Measurements from ENCODE around the gene DQX1.
"Not testable (repeated sequence)": the region's sequence is repeated elsewhere in the genome, so short reads cannot be mapped to it uniquely, and the experiment has no call there.

DQX1 gene

DNA sequence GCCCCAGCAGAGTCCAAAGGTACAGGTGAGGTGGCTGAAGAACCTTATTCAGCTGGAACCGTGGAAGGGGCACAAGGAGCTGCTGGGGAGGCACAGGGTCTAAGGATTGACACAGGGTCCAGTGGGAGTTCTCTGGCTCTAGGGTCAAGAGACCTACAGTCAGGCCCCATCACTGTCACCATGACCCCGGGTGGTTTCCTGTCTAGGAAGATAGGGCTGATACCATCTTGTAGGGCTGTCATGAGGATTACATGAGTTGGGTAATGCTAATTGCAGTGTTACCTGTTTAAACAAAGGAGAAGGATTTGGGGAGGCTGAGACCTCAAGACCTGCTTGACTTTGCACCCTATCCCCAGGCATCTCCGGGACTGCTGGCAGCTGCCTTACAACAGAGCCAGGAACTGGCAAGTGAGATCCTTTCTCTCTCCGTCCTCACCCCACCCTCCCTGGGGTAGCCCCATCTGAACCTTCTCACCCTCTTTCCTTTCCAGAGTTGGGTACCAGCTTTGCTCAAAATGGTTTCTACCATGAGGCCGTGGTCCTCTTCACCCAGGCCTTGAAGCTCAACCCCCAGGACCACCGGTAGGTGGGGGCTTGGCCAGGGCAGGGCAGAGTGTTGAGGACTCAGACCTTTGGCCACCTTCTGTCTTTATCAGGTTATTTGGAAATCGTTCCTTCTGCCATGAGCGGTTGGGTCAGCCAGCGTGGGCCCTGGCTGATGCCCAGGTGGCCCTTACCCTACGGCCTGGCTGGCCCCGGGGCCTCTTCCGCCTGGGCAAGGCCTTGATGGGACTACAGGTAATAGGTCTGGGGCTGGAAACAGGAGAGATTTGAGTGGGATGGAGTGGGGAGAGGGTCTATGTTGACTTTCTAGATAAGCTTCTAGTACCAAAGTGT is 34.1 kb downstream of the DQX1 start:
- no peak for DNase-seq

DNA sequence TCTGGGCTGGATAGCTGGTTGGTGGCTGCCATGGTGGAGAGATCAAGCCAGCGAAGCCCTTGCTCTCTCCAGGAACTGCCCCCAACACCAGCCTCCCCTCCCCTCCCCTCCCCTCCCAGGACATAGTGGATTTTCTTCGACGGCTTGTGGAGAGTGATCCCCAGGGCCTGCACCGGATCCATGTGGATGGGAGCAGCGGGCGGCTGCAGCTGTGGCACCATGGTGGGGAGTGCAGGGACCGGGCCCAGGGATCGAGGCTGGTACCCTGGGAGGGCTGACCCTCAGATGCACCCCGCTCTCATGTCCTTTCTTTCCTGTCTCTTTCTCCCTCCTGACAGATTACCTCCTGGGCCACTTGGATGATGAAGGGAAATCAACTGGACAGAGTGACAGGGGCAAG is 36.1 kb downstream of the DQX1 start:
- no peak for DNase-seq

DNA sequence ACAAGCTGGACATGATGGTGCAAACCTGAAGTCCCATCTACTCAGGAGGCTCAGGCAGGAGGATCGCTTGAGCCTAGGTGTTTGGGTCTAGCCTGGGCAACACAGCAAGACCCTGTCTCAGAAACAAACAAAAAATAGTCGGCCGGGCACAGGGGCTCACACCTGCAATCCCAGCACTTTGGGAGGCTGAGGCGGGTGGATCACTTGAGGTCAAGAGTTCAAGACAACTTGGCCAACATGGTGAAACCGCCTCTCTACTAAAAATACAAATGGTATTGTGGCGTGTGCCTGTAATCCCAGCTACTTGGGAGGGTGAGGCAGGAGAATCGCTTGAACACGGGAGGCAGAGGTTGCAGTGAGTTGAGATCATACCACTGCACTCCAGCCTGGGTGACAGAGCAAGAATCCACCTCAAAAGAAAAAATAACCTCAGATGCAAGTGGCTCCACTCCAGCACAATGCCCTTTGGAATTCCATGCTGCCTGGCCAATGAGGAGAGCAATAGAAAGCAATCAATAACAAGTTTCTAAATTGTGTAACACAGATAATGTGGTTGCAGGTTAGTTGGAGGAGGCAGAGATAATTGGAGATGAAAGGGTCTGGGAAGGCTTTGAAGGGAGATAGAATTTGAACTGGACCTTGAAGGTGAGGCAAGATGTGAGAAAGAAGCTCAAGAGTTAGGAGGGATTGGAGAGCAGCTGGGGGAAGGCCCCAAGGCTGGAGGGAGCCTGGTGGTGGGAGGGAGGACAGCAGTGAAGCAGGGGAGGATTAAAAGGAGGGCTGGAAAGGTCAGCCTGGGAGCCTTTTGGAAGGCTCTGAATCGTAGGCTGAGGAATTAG is 37.2 kb downstream of the DQX1 start:
- no peak for DNase-seq

DNA sequence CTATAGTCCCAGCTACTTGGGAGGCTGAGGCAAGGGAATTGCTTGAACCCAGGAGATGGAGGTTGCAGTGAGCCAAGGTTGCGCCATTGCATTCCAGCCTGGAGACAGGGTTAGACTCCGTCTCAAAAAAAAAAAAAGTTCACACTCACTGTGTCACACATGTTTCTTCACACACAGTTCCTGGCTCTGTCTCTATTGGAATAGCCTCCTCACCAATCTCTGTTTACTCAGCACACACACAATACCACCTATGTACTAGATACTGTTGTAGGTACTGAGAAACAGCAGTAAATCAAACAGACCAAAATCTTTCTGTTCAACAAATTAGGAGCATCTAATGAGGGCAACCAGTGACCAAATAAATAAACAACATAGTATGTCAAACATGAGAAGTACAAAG is 39.9 kb downstream of the DQX1 start:
- DNase-seq: no peak

DNA sequence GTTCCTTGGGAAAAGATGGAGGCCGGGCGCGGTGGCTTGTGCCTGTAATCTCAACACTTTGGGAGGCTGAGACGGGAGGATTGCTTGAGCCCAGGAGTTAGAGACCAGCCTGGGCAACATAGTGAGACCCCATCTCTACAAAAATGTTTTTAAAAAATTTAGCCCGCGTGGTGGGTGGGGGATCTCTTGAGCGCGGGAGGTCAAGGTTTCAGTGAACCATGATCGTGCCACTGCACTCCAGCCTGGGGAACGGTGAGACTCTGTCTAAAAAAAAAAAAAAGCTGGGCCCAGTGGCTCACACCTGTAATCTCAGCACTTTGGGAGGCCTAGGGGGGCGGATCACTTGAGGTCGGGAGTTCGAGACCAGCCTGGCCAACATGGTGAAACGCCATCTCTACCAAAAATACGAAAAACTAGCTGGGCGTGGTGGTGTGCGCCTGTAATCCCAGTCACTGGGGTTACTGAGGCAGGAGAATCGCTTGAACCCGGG is 42.3 kb downstream of the DQX1 start:
- DNase-seq: not testable (repeated sequence)

DNA sequence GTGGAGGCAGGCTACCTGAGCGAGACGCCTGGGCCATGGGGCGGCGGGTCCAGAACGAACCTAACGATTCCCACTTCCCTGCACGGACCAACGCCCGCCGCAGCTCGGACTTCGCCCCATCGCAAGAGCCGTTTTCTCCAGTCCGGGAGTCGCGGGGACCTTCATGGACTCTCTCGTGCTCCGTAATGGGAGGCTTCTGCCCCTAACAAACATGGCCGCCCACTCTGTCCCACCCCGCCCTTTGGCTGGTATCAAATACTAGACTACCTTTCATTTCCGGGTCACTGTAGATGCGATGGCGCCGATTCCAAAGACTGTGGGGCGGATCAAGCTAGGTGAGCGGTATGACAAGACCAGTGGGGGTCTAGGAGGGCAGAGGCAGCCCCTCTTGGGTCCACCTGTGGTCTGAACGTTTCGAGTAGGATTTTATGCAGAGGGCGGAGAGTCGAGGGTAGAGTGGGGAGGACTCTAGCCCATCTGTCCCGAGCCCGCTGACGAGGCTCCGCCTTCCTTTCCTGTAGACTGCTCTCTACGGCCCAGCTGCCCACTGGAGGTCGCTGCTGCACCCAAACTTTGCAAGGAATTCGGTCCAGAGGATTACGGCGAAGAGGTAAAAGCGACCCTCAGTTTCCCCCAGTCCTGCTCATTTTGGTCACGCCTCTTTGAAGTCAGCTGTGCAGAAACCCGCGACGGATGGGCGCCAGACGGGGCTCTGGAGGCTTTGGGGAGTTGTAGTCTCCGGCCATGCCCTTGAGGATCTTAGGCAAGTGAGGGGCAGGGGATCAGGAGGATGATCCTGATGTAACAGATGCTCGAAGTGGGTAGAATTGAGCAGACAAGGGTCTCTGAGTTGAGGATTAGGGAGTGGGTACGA is 43.0 kb downstream of the DQX1 start, which contains the start of the genes CCDC142 and TTC31:
CCDC142 (minus strand) TSS at position 198 of the 874 bp plus-strand sequence; CDS start at position 37, 161 bp downstream.
TTC31 (plus strand) TSS at position 281 of the 874 bp plus-strand sequence; CDS start at position 296, 15 bp downstream.
- DNase-seq: peak; percentile 94

DNA sequence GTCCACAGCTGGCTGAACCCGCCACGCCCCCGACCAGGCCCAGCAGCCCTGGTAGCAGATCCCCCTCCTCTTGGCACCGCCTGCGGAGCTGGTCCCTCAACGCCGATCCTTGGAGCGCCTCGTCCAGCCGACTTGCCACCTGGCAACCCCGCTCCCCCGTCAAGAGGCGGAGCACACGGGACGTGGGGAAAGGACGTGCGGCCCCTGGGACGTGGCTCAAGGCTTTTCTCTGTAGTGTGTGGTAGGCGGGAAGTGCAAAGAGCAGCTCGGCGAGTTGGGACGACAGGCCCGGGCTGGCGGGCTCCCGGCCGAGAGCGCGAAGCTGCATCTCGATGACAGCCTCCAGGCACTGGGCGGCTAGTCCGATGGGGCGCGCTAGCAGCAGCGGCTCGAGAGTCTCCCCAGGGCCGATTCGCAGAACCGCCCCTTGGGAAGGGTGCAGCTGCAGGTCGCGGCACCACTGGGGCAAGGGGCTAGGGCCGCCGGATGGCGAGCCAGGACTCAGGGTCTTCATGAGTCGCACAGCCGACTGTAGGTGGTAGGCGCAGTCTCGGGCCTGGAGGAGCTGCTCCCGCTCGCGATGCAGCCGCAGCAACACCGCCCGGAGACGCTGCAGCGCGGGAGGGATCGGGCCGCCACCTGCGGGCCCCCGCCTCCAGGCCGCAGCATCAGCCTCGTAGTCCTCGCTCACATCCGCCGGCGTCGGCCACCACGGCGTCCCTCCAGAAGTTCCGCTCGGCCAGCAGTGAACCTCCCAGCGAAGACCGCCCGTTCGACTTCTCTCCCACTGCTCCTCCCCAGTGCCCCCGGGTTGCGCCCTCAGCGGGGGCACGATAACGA is 43.9 kb downstream of the DQX1 start:
- DNase-seq: peak; percentile 33

DNA sequence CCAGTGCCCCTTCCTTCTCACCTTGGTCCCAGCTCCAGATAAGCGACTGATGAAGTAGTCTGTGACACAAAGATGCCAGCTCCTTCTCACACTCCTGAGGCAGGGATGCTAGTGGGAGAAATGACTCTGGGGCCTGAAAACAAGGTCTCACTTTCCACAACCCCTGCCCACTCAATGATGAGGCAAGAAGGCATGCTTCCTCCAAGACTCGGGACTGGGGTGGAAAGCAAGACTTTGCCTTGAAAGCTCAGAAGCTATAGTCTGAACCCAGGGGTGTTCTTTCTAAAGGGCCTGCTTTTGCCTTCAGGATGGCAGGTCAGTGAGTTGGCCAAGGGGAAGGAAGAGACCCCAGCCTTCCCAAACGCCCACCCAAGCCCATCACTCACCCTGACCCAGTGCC is 44.6 kb downstream of the DQX1 start:
- no peak for DNase-seq

DNA sequence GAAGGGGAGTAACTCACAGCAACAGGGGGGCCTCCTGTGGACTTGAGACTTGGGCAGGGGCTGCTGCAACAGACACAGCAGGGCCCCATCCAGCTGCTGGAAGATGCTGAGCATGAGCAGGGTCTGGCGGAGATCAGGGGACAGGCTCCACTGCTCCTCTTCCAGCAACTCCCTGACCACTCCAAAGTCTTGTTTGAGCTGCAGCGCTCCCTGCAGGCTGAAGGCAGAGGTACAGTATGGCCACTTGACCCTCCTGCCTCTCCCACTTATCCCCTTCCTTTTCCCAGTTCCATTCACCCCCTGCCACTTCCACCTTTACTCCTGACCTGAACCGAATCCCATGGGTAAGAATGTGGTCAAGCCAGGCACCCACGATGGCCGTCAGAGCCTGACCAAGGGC is 51.1 kb downstream of the DQX1 start:
- no peak for DNase-seq

DNA sequence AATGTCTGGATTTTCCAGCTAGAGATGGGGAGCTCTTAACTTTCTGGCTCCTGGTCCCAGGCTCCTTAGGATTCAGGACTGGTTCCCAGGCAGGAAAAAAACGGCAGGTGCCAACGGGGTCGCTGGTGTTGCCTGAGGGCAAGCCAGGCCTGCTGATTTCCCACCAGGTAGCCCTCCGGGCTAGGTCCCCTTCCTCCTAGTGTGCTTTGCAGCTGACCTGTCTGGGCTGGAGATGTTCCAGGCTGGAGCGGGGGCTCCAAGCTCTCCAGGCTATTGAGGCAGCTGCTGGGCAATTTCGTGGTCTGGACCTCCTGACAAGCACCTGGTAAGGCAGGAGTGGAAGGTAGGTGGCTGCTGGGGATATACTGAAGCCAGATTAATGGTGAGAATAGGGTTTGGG is 51.5 kb downstream of the DQX1 start:
- no peak for DNase-seq

DNA sequence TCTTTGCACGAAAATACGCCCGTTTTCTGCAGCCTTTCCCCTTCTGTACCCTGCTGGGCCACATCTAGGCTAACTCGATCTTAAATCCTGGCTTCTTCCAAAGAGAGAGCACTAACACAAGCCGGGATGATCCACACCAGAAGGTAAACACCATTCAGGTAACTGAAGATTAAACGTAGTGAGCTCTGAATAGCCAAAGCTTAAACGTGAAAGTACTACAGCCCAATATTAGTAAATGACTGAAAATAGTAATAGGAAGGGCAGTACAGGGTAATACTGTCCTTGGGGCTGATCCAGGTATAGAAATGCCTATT is 53.1 kb downstream of the DQX1 start:
- DNase-seq: no peak

DNA sequence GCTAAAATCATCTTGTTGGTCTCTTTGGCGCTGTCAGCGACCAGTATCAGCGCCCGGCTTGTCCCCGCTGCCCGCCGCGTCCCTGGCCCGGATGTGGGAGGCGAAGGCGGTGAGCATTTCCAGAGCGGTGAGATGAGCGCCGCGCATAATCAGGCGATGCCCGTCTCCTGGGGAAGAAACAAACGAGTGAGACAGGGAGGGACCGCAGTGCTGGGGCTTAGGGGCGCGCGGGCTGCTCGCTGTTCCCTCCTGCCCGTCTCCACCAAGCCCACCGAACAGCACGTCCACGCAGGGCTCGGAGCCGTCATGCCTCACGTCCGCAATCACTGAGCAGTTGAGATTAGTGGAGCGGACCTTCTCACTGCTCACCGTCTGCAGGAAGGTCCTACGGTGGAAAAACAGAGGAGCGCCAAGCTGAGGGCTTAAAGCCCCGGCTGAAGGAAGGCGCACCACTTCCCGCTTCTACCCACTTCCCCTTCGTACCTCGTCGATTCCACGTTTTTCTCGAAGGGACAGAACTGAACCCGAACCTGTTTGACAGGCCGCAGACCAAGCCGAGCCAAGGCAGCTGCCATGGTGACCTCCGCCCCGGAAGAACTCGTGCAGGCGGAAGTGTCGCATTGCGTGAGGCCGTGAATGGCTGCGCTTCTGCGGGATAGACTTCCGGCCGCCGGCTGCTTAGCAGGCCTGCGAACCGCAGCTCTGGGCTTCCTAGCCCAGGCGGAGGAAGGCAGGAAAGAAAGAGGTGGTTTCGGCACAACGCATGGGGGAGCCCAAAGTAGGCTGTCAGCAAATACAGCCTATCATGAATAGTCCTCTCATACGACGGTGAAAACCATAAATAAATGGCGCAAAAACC is 53.7 kb downstream of the DQX1 start, which contains the start of gene MRPL53:
MRPL53 (minus strand) TSS at position 595 of the 859 bp plus-strand sequence; CDS start at position 575, 20 bp downstream.
- peak; percentile 93 for DNase-seq

DNA sequence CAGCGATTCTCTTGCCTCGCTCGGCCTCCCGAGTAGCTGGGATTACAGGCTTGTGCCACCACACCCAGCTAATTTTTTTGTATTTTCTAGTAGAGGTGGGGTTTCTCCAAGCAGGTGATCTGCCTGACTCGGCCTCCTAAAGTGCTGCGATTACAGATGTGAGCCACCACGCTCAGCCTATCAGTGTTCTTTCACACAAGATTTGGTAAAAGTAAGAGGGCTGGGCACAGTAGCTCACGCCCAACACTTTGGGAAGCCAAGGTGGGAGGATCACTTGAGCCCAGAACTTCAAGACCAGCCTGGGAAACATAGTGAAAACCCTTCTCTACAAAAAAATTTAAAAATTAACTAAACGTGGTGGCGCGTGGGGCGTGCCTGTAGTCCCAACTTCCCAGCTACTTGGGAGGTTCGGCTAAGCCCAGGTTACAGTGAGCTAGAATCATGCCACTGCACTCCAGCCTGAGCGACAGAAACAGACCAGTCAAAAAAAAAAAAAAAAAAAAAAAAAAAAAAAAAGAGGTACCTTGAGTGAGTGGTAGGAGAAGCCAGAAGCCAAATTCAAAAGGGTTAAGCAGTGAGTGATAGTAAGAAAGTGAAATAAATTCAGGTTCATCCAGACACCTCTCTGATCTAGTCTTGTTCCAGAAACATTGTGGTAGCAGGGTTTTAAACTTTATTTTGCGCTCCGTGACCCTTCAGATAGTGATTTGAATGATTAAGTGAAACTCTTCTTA is 54.5 kb downstream of the DQX1 start:
- DNase-seq: no peak

DNA sequence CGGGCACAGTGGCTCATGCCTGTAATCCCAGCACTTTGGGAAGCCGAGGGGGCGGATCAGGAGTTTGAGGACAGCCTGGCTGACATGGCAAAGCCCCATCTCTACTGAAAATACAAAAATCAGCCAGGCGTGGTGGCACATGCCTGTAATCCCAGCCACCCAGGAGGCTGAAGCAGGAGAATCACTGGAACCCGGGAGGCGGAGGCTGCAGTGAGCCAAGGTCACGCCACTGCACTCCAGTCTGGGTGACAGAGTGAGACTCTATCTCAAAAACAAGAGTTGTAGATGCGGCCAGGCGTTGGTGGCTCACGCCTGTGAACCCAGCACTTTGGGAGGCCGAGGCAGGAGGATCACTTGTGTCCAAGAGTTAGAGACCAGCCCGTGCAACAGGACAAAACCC is 55.3 kb downstream of the DQX1 start:
- DNase-seq: not testable (repeated sequence)

Measured in EL (cell line).